ENCODE results near the gene ARHGAP9.
"Not testable (repeated sequence)": the region's sequence is repeated elsewhere in the genome, so short reads cannot be mapped to it uniquely, and the experiment has no call there.

Gene ARHGAP9

GRCh38 chr12:57479376-57480115, at the start of gene ARHGAP9:
Gene ARHGAP9, minus strand, starts transcription at chr12:57479866. Its CDS starts 460 bp downstream, at chr12:57479406.
- no peak for DNase-seq (ENCODE audit: low read depth)

DNA sequence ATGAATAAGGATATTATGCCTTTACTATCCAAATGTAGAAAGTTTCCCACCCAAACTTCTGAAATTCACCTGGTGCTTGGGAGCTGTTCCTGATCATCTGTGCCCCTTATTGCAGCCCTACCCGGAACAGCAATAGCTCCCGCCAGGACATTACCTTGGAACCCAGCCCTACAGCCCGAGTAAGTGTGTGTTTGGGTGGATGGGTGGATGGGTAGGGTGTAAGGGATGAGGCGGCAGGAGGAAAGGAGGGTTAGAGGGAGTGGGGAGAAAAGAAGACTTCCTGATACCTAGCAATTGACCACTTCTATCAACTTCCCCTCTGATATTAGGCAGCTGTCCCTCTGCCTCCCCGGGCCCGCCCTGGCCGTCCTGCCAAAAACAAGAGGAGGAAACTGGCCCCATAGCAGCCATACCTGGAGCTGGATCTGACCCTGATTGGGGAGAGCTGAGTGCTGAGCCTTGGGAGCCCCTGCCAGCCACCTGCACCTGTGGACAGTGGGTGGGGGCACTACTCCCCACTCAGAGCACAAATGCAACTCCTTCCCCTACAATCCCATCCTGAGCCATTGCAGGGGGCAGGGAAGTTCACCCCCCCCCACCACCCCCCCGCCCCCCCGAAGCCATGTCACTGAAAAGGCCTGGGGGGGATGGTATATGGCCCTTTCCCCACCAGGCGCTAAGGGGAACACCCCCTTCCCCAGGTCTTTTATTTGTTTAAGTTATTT, 49.3 kb upstream of the ARHGAP9 start:
- DNase-seq (ENCODE audit: low read depth) = no peak

- no peak for DNase-seq (ENCODE audit: low read depth)
Observed at GRCh38 chr12:57528176-57528575, 48.5 kb upstream of the ARHGAP9 start.

GRCh38 chr12:57527184-57527583, 47.5 kb upstream of the ARHGAP9 start:
- DNase-seq (ENCODE audit: low read depth) = no peak

DNA sequence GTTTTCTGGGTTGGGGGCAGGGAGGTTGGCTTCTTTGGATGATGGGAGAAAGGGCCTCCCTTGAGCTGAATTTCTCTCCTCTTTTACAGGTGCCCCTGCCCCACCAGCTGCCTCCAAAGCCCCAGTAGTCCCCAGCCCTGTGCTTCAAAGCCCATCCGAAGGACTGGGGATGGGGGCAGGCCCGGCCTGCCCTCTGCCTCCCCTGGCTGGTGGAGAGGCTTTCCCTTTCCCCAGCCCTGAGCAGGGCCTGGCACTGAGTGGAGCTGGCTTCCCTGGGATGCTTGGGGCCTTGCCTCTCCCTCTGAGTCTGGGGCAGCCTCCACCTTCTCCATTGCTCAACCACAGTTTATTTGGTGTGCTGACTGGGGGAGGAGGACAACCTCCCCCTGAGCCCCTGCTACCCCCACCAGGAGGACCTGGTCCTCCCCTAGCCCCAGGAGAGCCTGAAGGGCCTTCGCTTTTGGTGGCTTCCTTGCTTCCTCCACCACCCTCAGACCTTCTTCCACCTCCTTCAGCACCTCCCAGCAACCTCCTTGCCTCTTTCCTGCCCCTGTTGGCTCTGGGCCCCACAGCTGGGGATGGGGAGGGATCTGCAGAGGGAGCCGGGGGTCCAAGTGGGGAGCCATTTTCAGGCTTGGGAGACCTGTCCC, 46.9 kb upstream of the ARHGAP9 start:
- no peak for DNase-seq (ENCODE audit: low read depth)

DNA sequence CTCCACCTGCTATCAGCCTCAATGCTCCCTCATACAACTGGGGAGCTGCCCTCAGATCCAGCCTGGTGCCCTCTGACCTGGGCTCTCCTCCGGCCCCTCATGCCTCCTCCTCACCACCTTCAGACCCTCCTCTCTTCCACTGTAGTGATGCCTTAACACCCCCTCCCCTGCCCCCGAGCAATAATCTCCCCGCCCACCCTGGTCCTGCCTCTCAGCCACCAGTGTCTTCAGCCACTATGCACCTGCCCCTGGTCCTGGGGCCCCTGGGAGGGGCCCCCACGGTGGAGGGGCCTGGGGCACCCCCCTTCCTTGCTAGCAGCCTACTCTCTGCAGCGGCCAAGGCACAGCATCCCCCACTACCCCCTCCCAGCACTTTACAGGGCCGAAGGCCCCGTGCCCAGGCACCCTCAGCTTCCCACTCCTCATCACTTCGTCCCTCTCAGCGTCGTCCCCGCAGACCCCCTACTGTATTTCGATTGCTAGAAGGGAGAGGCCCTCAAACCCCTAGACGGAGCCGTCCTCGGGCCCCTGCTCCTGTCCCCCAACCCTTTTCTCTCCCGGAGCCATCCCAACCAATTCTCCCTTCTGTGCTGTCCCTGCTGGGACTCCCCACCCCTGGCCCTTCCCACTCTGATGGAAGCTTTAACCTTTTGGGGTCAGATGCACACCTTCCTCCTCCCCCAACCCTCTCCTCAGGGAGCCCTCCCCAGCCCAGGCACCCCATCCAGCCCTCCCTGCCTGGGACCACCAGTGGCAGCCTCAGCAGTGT, 46.1 kb upstream of the ARHGAP9 start:
- no peak for DNase-seq (ENCODE audit: low read depth)

DNA sequence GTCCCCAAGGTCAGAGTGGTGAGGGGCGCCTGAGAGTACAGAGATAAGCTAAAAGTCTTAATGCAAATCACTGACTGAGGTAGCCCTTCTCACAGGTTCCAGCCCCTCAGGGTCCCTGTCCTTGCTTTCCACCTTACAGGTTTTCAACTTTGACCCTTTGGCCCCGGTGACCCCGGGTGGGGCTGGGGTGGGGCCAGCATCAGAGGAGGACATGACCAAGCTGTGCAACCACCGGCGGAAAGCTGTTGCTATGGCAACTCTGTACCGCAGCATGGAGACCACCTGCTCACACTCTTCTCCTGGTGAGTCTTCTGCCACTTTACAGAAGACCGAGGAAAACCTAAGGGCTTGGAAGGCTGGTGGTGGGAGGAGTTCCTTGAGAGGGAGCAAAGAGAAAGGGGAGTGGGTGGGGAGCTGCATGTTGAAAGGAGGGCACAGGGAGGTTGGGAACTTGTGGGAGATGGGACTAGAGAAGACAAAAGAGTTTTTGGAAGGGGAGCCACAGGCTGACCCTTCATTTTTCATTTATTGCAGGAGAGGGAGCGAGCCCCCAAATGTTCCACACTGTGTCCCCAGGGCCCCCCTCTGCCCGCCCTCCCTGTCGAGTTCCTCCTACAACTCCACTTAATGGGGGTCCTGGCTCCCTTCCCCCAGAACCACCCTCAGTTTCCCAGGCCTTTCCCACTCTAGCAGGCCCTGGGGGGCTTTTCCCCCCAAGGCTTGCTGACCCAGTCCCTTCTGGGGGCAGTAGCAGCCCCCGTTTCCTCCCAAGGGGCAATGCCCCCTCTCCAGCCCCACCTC, 45.3 kb upstream of the ARHGAP9 start:
- DNase-seq (ENCODE audit: low read depth) = no peak

- no peak for DNase-seq (ENCODE audit: low read depth)
Observed at GRCh38 chr12:57523706-57524614, 44.3 kb upstream of the ARHGAP9 start.

DNA sequence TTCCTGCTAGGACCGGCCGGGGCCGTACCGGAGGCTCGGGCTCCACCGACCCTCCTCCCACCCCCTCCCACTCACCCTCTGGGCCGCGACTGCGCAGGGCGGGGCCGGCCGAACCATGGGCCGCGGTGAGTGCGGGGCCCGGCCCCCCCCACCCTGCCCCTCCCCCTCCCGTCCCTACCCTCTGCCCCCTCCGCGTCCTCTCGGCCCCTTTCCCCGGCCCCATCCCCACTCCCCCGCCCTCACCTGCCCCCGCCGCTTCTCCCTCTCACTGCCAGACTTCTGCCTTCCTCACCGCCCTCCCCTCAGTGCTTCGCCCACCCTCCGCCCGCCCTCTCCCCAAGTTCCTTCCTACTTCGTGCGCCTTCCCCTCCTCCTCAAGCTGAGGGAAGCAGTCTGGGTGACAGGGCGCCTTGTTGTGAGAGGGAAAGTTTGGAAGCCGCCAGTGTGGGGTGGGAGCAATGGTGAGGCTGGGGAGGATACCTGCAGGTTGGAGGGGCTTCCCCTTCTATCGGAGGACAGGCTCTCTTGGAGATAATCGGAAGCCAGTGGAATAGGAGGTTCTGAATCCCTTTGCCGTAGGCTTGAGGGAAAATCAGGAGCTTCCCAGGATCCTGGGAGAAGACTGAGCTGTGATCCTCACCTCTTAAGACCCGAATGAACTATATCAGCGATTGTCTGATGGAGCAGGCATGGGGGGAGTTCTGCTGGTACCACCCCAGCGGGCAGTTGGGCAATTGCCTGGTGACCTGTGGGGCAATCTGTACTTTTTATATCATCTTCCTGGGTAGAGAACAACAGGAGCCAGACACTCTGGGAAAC, 43.4 kb upstream of the ARHGAP9 start:
- no peak for DNase-seq (ENCODE audit: low read depth)

GRCh38 chr12:57522011-57522886, 42.6 kb upstream of the ARHGAP9 start, which contains the start of gene MBD6:
Gene MBD6, plus strand, starts transcription at chr12:57522824. Its CDS starts 1,480 bp downstream, at chr12:57524304.
- peak; percentile 93 for DNase-seq (ENCODE audit: low read depth)

GRCh38 chr12:57521525-57522010, 41.9 kb upstream of the ARHGAP9 start:
- peak; percentile 13 for DNase-seq (ENCODE audit: low read depth)

DNA sequence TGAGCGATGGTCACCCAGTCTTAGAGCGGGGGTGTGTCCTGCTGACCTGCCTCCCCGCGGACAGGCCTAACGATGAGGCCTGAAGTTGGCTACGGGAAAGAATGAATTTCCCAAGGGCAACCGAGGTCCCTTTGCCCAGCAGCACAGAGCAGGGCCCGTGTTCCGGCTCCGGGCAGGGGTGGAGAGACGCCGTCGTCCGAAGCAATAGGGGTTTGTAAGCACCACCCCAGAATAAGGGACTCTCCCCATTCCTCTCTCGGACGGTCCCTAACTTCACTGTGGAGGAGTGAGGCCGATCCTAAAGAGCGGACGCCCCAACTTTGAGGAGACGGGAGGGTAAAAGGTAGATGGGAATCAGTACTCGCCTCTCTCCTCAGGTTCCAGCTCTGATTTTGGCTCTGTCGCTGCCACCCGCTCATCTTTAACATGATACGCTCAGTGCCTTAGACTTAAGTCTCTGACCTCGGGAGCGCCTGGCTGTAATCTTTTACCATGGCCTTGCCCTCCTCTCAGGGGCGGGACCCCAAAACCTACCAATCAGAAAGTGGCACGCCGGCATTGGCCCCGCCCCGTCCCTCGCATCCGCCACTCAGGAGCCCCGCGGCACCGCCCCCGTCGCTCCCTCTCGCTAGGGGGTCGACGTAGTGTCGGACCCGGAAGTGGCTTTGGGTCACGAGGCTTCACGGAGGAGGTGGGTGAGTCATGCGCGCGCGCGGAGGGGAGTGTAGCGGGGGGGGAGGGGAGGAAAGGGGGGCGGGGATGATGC, 40.6 kb upstream of the ARHGAP9 start, which contains the start of gene DDIT3:
DDIT3 (minus strand) TSS at position 462 of the 766 bp plus-strand sequence. CDS start 3,108 bp downstream, outside the sequence.
- peak; percentile 99 for DNase-seq (ENCODE audit: low read depth)

DNA sequence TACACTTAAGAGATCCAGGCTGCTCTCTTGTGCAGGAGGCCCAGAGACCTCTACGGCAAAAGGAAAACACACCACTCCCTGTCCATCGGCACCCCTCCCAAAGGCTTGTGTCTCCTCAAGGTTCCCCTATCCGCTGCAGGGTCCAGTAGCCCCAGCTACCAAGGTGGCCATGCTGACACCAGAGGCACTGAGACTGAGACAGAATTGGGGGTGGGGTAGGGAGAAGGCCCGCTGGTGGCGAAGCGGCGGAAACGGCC, 40.1 kb upstream of the ARHGAP9 start:
- no peak for DNase-seq (ENCODE audit: low read depth)

GRCh38 chr12:57518920-57519795, 39.5 kb upstream of the ARHGAP9 start:
- DNase-seq (ENCODE audit: low read depth) = no peak

DNA sequence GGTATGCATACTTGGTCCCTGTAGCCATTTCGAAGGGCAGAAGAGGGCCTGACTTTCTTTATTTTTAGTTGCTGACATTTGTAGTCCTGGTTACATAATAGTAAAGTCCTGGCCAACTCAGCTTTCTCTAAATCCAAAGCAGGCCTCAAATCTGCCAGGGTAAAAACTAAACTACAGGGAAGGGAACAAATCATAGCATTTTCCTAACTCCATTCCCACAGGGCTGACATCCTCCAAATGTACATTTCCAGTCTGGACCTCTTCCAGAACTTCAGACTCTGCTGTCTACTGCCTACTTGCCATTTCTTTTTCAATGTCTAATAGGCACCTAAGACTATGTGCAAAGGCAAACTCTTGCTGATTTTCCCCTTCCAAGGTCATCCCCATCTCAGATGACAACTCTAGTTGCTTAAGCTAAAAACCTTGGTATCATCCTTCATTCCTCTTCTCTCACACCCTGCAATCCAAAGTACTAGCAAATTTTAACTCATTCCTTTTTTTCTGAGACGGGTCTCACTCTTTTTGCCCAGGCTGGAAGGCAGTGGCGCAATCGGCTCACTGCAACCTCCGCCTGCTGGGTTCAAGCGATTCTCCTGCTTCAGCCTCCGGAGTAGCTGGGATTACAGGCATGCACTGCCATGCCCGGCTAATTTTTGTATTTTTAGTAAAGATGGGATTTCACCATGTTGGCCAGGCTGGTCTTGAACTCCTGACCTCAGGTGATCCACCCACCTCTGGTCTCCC, 38.7 kb upstream of the ARHGAP9 start:
- no peak for DNase-seq (ENCODE audit: low read depth)

DNA sequence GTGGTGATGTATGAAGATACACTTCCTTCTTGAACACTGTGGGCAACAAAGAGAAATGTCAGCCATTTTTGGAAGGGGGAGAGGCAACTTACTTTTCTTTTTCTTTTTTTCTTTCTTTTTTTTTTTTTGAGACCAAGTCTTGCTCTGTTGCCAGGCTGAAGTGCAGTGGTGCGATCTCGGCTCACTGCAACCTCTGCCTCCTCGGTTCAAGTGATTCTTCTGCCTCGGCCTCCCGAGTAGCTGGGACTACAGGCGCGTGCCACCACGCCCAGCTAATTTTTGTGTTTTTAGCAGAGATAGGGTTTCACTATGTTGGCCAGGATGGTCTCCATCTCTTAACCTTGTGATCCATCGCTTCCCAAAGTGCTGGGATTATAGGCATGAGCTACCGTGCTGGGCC, 38.1 kb upstream of the ARHGAP9 start:
- DNase-seq (ENCODE audit: low read depth) = not testable (repeated sequence)
